D721Med (cell line): ENCODE data around the gene LIF.

Experiments used
- DNase-seq: peaks from one replicate; pipeline ENCODE4 v3.0.0; 2011; ENCODE audit warnings: low spot score; ENCODE audit not compliant: insufficient read length
- FAIRE-seq: peaks from 2 replicates; lab custom pipeline; 2011; peaks lifted over from hg19 to GRCh38; lab: Jason Lieb, UNC
- TF ChIP-seq, protein P1 (sequence below): IDR thresholded peaks from 2 replicates; pipeline ENCODE4 v1.5.1; 2012; ENCODE audit warnings: mild to moderate bottlenecking, control low read depth; ENCODE audit not compliant: insufficient read depth; ENCODE audit errors: missing control alignments

Gene LIF

DNA sequence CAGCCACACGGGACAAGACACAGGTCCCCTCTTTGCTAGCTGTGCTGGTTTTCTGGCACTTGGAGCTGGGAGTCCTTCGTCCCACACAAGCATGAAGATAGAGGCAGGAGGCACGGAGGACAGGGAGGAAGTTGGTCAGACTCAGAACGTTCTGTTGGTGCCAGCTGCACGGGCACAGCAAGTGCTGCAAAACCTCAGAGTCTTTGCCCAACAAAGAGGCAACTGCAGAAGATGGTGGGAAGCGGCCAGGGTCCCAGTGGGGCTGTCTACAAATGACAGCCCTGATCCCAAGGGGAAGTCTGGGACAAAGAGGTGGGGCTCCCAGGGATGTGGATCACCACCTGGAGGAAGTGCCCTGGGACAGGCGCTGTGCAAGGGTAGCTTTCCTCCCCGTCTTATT is 29.5 kb upstream of the LIF start:
- FAIRE-seq (no peak), DNase-seq (no peak)
- TF ChIP-seq, protein P1, sequence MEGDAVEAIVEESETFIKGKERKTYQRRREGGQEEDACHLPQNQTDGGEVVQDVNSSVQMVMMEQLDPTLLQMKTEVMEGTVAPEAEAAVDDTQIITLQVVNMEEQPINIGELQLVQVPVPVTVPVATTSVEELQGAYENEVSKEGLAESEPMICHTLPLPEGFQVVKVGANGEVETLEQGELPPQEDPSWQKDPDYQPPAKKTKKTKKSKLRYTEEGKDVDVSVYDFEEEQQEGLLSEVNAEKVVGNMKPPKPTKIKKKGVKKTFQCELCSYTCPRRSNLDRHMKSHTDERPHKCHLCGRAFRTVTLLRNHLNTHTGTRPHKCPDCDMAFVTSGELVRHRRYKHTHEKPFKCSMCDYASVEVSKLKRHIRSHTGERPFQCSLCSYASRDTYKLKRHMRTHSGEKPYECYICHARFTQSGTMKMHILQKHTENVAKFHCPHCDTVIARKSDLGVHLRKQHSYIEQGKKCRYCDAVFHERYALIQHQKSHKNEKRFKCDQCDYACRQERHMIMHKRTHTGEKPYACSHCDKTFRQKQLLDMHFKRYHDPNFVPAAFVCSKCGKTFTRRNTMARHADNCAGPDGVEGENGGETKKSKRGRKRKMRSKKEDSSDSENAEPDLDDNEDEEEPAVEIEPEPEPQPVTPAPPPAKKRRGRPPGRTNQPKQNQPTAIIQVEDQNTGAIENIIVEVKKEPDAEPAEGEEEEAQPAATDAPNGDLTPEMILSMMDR, result no peak

DNA sequence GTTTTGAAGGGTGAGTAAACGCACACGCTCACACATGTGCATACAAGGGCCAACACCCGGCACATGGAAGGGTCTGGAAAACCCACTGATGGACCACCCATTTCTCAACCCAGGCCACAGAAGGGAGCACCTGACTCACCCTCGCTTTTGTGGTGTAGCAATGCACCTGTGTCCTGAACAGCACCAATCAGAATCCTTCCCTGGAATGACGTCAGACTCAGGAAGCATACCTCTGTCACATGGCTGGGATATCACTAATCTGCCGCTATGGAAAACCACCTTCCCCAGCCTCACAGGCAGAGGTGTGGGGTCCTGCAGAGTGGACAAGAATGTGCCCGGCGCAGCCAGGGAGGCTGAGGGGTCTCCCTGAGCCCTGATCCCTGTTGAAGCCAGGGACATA is 29.1 kb upstream of the LIF start:
- TF ChIP-seq, protein P1, result no peak
- FAIRE-seq, result no peak

DNA sequence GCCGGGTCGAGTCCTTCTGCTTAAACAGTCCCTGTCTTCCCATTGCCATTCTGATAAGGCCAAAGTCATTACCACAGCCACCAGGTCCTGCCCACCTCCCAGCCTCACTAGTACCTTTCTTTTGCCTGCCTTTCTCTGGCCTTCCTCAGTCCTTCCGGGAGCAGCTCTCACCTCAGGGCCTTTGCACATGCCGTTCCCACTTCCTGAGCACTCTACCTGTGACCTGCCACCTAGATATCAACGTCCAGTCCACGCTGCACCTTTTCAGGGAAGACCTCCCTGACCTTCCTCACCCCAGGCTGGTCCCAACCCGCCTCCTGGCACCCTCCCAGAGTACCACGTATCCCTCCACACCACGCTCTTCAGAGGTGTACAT is 27.9 kb upstream of the LIF start:
- FAIRE-seq, result no peak
- no peak for DNase-seq
- TF ChIP-seq, protein P1, result no peak

More for the DNA sequence above, 29.1 kb upstream of the LIF start:
- no peak for DNase-seq

DNA sequence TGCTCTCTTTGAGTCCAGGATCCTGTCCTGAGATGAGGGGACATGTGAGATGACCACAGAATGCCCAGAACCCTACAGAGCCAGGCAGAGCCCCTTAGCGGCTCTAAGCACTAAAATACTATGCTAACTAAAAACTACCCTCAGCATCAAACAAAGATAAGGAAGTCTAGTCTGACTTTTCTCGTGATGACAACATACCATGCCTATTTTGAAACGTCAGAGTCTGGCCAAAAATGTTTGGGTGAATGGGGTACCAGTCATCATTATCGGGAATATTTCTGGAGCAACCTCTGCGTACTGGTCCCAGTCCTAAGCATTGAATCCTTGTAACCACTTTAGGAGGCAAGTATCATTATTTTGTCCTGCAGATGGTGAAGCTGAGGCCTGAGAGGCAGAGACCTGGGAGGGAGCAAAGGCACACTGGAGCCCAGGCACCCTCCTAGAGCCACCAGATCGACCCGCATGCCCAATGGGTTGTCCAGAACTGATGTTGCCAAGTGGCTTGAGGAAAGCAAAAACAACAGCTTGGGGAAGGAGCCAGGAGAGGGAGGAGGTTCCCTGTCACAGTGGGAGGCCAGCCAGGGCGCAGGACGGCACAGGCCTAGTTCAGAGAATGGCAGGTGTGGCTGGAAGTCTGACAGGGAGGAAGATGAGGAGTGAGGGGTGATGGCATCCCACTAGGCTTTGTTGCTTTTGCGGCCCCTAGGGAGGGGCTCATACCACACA is 27.3 kb upstream of the LIF start:
- no peak for FAIRE-seq
- TF ChIP-seq, protein P1, result no peak
- DNase-seq, result no peak

DNA sequence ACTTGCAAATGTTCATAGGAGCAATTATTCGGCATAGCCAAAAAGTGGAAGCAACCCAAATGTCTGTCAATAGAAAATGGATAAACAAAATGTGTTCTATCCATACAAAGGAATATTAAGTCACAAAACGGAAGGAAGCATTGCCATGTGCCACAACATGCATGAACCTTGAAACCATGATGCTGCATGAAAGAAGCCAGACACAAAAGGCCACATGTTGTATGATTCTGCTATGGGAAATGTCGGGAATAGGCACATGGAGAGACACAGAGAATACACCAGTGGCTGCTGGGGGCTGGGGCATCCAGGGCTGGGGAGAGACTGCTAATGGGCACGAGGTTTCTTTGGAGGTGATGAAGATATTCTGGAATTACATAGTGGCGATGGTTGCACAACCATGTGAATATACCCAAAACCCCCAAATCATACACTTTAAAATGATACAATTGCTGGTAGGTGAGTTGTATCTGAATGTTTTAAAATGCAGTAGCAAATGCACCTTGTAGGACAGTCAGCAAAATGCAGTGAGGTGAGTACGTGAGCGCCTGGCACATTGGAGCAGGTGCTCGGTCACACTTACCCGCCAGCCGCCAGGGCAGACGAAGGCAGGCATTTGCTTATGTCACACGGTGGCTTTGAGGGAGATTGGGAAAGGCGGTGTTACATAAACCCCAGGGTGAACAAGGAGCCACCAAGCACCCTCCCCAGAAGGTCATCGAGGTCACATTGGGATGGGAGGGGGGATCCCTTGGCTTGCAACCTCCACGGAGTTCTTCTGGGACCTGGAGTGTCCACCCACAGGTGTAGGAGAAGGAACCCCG is 26.4 kb upstream of the LIF start:
- FAIRE-seq (no peak), DNase-seq (no peak)
- TF ChIP-seq, protein P1, result no peak

DNA sequence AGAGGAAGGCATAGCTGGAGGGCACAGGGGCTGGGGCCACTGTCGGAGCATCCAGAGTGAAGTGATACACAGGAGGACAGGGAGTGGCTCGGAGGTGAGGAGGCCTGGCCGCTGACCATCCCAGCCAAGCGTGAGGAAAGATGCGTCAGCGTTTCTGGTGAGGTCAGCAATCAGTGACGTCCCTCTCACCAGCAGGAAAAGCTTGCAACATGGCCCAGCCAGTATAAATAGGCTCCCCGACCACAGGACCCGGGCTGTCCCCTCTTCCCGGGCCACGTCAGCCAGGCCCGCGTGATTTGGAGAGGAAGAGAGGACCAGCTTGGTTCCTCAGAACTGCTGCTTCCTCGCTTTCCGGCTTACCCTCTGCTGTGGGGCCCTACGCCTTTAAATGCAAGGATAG is 24.3 kb upstream of the LIF start:
- TF ChIP-seq, protein P1, result no peak
- FAIRE-seq, result no peak

DNA sequence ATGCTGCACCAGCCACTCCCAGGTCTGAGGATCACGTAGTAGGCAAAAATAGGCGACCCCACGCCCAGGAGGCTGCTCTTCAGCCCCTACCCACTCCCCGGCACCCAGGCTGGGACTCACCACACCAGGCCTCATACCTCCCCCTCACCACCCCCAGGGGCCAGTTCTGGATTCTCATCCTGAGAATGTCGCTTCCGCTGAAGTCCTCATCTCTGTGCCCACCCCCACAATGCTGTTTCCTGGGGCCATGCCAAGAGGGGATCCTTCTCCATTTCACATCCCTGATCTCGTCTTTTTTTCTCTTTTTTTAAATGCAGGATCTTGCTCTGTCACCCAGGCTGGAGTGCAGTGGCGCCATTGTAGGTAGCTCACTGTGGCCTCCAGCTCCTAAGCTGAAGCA is 21.8 kb upstream of the LIF start:
- no peak for DNase-seq
- TF ChIP-seq, protein P1, result no peak
- FAIRE-seq, result no peak

More for the DNA sequence above, 24.3 kb upstream of the LIF start:
- no peak for DNase-seq
